ENCODE measurements around the gene ZNF367. TPM values are rescaled to one million over a fixed set of nuclear protein-coding genes. Genes with fewer than 3 reads are reported as not detected.

Gene ZNF367
- 0.37 and 0.43 TPM in 2 replicates for total RNA-seq

DNA sequence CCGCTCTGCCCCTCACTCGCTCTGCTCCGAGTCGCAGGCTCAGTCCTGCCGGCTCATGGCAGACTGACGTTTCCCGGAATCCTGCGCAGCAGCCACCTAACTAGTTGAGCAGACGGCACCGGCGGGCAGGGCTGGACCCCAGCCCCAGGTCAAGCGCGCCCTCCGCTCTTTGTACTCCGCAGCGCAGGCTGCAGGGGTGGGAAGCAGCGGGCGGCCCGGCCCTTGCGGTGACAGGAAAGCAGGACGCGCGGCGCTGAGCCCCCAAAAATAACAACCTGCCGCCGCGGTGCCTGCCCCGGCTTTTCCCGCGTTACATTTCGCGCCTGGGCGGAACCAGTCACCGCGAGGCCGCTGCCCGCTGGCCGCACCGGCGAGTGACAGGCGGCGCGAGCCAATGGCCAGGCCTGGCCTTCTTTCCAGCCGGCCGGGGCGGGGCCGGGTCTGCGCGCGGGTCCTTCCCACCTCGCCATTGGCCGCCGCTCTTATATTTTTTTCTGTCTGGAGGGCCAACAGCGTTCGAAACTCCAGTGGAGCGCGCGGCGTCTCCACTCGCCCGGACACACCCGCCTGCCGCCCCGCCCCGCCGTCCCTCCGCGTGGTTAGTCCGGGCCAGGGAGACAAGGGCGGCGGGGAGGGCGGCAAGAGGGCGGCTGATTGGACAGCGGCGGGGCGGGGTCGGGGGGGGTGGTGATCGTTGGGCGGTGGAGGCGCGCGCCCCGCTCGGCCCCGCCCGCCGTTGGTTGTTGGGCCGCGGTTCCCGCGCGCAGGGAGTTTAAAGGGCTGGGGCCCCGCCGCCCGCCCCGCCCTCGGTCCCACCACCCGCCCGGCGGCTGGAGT is at the start of gene ZNF367:
TSS of gene ZNF367 (minus strand) at position 288 of the 837 bp plus-strand sequence. CDS start 338 bp downstream, outside the sequence.

GRCh38 chr9:96449845-96450612 is 31.9 kb upstream of the ZNF367 start, which contains the start of gene HABP4:
HABP4 (plus strand) TSS chr9:96450169; CDS start chr9:96450280, 111 bp downstream.

GRCh38 chr9:96383165-96383942 is 34.8 kb downstream of the ZNF367 start, which contains the start of gene SLC35D2:
SLC35D2 (minus strand) TSS chr9:96383711; CDS start chr9:96383634, 77 bp downstream.

Other genes starting within 250 kb of the ZNF367 start
- not detected in 2 replicates for gene HSD17B3, start 116.2 kb downstream of the ZNF367 start, total RNA-seq
- 13.4 and 17.2 TPM in 2 replicates for gene SLC35D2, start 34.7 kb downstream of the ZNF367 start, total RNA-seq
- 12.8 and 33.6 TPM in 2 replicates for gene HABP4, start 31.8 kb upstream of the ZNF367 start, total RNA-seq
- 22.8 and 33.7 TPM in 2 replicates for gene CDC14B, start 201.5 kb upstream of the ZNF367 start, total RNA-seq
- gene PRXL2C, start 236.9 kb upstream of the ZNF367 start, total RNA-seq = 16.2 and 21.7 TPM in 2 replicates

Measured in smooth muscle cell of bladder (primary cell).